Measurements from ENCODE around the gene IQCM. TPM values are rescaled to one million over a fixed set of nuclear protein-coding genes. Genes with fewer than 3 reads are reported as not detected.
"Not testable (repeated sequence)": the region's sequence is repeated elsewhere in the genome, so short reads cannot be mapped to it uniquely, and the experiment has no call there.

The IQCM gene
- polyA plus RNA-seq, 1 experiment, result 0.05 TPM

DNA sequence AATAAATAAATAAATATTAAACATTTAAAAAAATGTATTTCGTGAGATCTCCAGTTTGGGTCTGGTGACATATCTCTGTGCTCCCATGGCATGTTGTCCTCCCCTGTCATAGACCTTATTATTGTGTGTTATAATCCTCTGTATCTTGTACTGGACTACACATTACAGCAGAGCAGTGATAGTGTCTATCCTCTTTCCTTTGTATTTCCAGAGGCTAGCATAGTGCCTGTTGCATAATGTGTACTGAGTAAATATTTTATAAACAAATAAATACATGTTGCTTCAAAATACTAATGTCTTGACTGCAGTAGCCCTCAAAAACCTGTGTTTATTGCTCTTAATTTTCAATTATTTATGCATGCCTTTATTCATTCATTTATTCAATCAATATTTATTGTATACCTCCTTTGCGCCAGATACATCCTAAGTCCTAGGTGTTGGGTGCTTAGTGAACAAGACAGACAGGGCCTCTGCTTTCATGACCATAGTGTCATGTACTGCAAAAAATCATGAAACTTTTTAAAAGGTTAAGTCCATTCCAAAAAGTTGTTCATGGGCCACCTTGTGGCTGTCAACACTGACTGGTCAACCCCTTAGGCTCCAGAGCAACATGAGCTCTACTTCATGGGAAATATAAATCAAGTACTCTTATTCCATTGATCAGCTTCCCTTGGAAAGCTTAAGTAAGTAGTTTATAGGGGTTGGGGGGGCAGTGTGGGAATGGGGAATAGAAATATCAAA lies 303.9 kb downstream of the IQCM start:
- CTCF ChIA-PET, result interaction anchor here (1.1 to 1.7 kb wide), 2 partner anchors 29 to 385 kb away, joined by 3 read pairs; no protein-coding TSS in a partner anchor
- H3K9me3 ChIP-seq (ENCODE audit: control insufficient read depth, insufficient read depth, low read length), result no peaks in the 10 kb centered on the region
- TF ChIP-seq, protein P1, sequence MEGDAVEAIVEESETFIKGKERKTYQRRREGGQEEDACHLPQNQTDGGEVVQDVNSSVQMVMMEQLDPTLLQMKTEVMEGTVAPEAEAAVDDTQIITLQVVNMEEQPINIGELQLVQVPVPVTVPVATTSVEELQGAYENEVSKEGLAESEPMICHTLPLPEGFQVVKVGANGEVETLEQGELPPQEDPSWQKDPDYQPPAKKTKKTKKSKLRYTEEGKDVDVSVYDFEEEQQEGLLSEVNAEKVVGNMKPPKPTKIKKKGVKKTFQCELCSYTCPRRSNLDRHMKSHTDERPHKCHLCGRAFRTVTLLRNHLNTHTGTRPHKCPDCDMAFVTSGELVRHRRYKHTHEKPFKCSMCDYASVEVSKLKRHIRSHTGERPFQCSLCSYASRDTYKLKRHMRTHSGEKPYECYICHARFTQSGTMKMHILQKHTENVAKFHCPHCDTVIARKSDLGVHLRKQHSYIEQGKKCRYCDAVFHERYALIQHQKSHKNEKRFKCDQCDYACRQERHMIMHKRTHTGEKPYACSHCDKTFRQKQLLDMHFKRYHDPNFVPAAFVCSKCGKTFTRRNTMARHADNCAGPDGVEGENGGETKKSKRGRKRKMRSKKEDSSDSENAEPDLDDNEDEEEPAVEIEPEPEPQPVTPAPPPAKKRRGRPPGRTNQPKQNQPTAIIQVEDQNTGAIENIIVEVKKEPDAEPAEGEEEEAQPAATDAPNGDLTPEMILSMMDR (IDR thresholded peaks at IDR 0.05; ENCODE audit: low read depth, low read length), result no peak
- H3K4me3 ChIP-seq (ENCODE audit: low read depth, low read length), result no peak overlapping the region
- DNase-seq (ENCODE audit: low read depth, low spot score), result no peak
- H3K27me3 ChIP-seq (ENCODE audit: control insufficient read depth, insufficient read depth, low read length), result no peaks in the 10 kb centered on the region
- POLR2A ChIA-PET, result no interaction called here
- H3K27ac ChIP-seq (ENCODE audit: low read depth, low read length), result no peak overlapping the region

DNA sequence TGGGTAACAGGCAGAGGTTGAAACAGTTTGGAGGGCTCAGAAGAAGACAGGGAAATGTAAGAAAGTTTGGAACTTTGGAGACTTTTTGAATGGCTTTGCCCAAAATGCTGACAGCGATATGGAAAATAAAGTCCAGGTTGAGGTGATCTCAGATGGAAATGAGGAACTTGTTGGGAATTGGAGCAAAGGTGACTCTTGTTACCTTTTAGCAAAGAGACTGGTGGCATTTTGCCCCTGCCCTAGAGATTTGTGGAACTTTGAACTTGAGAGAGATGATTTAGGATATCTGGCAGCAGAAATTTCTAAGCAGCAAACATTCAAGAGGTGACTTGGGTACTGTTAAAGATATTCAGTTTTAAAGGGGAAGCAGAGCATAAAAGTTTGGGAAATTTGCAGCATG lies 308.3 kb downstream of the IQCM start:
- DNase-seq (ENCODE audit: low read depth, low spot score); H3K27ac ChIP-seq (ENCODE audit: low read depth, low read length); CTCF ChIA-PET; POLR2A ChIA-PET; H3K9me3 ChIP-seq (ENCODE audit: control insufficient read depth, insufficient read depth, low read length); H3K27me3 ChIP-seq (ENCODE audit: control insufficient read depth, insufficient read depth, low read length); H3K4me3 ChIP-seq (ENCODE audit: low read depth, low read length): not testable (repeated sequence)

DNA sequence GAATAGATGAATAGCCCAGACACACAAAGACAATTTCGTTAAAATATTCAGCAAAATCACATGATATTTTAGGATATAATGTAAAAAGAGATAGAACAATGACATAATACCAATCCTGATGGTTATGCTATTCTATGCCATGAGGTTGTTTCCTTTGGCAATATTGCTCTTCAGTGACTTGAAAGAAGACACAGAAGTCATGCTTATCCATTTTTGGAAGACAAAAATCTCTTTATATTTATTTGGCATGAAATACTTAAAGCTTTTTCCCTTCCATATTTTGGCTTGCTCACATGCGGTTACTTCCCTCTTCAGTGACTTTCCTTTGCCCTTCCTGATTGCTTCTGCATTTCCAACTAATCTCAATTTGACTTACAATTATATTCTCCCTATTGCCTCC lies 314.8 kb downstream of the IQCM start:
- no peaks in the 10 kb centered on the region for H3K27me3 ChIP-seq (ENCODE audit: control insufficient read depth, insufficient read depth, low read length)
- no peaks in the 10 kb centered on the region; the same call in 1 of the 2 replicates for H3K9me3 ChIP-seq (ENCODE audit: control insufficient read depth, insufficient read depth, low read length)
- TF ChIP-seq, protein P1 (IDR thresholded peaks at IDR 0.05; ENCODE audit: low read depth, low read length), result no peak
- no peak overlapping the region for H3K27ac ChIP-seq (ENCODE audit: low read depth, low read length)
- no peak overlapping the region for H3K4me3 ChIP-seq (ENCODE audit: low read depth, low read length)
- ChIA-PET CTCF (no interaction called here), POLR2A (no interaction called here)
- no peak for DNase-seq (ENCODE audit: low read depth, low spot score)

DNA sequence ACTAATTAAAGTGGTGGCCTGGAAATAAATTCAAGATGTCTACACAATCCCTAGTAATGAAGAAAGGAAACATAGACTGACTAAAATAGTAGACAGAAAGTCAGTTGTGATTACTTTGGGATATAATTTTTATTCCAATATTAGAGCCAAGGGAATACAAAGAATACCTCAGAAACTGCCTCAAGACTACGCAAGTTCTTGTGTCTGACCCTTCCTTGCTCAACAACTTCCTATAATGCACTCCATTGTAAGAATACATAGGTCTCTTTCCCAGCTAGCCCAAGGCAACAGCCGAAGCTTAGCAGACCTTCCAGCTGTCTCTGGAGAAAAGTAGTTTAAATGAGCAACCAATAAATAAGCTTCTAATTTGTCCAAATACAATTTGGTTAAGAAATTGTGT lies 315.9 kb downstream of the IQCM start:
- DNase-seq (ENCODE audit: low read depth, low spot score), result no peak
- ChIA-PET POLR2A (no interaction called here), CTCF (no interaction called here)
- Histone ChIP-seq H3K27me3 (ENCODE audit: control insufficient read depth, insufficient read depth, low read length) (no peaks in the 10 kb centered on the region), H3K4me3 (ENCODE audit: low read depth, low read length) (no peak overlapping the region), H3K9me3 (ENCODE audit: control insufficient read depth, insufficient read depth, low read length) (no peaks in the 10 kb centered on the region; the same call in 1 of the 2 replicates), H3K27ac (ENCODE audit: low read depth, low read length) (no peak overlapping the region)
- TF ChIP-seq, protein P1 (IDR thresholded peaks at IDR 0.05; ENCODE audit: low read depth, low read length), result no peak

DNA sequence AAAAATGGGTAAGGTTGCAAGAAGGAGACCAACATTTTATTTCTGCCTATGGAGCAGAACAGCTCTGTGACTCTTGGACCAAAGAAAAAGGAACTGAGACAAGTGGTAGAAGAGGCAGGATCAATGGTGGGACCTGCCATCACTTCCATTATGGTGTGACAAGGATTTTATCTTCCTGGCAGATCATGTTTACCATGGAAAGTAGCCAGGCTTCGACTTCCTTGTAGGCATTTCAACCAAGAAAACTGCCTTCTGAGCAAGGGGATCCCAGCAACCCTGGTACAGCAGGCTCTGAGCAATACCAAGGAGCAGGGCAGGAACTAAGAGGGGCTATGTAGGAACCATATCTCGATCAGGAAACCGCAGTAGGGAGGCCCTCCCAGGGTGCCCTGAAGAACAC lies 317.4 kb downstream of the IQCM start:
- Histone ChIP-seq H3K27ac (ENCODE audit: low read depth, low read length) (no peak overlapping the region), H3K27me3 (ENCODE audit: control insufficient read depth, insufficient read depth, low read length) (no peaks in the 10 kb centered on the region), H3K9me3 (ENCODE audit: control insufficient read depth, insufficient read depth, low read length) (no peaks in the 10 kb centered on the region; the same call in 1 of the 2 replicates), H3K4me3 (ENCODE audit: low read depth, low read length) (no peak overlapping the region)
- CTCF ChIA-PET, result no interaction called here
- POLR2A ChIA-PET, result no interaction called here
- DNase-seq (ENCODE audit: low read depth, low spot score), result no peak
- TF ChIP-seq, protein P1 (IDR thresholded peaks at IDR 0.05; ENCODE audit: low read depth, low read length), result no peak

Data from AG04450 (cell line).